ENCODE data around the gene ANGPTL8.

The ANGPTL8 gene

GRCh38 chr19:11239377-11240000 lies at the start of gene ANGPTL8:
TSS of gene ANGPTL8 (plus strand) at chr19:11239619. CDS start at chr19:11239638, 19 bp downstream.
- DNase-seq (ENCODE audit: low read depth in 2 of 2, low spot score in 1 of 2) = no peak

- no peak for DNase-seq (ENCODE audit: low read depth in 2 of 2, low spot score in 1 of 2)
Measured at GRCh38 chr19:11190501-11190900, 48.9 kb upstream of the ANGPTL8 start.

GRCh38 chr19:11191273-11191755 lies 48.1 kb upstream of the ANGPTL8 start:
- no peak for DNase-seq (ENCODE audit: low read depth in 2 of 2, low spot score in 1 of 2)

- DNase-seq (ENCODE audit: low read depth in 2 of 2, low spot score in 1 of 2) = no peak
Measured at GRCh38 chr19:11191934-11192333, 47.5 kb upstream of the ANGPTL8 start.

- DNase-seq (ENCODE audit: low read depth in 2 of 2, low spot score in 1 of 2) = no peak
Measured at GRCh38 chr19:11192957-11193939, 46.2 kb upstream of the ANGPTL8 start.

DNA sequence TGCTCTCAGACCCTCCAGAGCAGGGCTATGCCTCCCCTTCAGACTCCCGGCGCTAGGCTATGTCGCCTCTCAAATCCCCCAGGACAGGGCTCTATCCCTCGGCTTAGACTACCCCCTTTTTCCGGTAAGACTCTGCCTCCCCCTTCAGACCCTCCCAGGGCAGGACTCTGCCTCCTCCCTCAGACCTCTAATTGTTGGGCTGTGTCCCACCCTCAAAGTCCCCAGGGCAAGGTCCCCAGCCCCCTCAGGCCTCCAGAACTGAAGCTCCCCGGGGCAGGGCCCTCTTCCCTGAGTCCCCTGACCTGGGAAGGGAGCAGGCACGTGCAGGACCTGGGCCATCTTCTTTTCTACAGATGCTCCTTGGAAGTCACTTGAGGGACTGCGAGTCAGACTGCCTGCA lies 45.2 kb upstream of the ANGPTL8 start:
- DNase-seq (ENCODE audit: low read depth in 2 of 2, low spot score in 1 of 2) = no peak

- no peak for DNase-seq (ENCODE audit: low read depth in 2 of 2, low spot score in 1 of 2)
Measured at GRCh38 chr19:11194656-11195558, 44.5 kb upstream of the ANGPTL8 start.

DNA sequence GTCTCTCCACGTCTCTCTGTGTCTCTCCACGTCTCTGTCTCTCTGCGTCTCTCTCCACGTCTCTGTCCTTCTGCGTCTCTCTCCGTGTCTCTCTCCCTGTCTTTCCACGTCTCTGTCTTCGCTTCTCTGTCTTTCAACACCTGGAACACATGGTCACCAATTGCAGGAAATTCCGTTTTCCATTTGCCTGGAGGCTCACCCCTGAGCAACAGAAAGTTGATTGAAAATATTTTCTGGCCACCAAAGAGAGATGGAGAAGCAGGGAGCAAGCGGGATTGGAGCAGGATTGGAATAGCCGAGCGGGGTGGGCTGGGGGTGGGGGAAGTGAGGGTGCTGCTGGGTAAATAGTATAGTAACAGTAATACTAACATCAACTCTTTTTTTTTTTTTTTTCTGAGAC lies 43.7 kb upstream of the ANGPTL8 start:
- DNase-seq (ENCODE audit: low read depth in 2 of 2, low spot score in 1 of 2) = no peak

- DNase-seq (ENCODE audit: low read depth in 2 of 2, low spot score in 1 of 2) = no peak
Measured at GRCh38 chr19:11196406-11197287, 42.8 kb upstream of the ANGPTL8 start.

DNA sequence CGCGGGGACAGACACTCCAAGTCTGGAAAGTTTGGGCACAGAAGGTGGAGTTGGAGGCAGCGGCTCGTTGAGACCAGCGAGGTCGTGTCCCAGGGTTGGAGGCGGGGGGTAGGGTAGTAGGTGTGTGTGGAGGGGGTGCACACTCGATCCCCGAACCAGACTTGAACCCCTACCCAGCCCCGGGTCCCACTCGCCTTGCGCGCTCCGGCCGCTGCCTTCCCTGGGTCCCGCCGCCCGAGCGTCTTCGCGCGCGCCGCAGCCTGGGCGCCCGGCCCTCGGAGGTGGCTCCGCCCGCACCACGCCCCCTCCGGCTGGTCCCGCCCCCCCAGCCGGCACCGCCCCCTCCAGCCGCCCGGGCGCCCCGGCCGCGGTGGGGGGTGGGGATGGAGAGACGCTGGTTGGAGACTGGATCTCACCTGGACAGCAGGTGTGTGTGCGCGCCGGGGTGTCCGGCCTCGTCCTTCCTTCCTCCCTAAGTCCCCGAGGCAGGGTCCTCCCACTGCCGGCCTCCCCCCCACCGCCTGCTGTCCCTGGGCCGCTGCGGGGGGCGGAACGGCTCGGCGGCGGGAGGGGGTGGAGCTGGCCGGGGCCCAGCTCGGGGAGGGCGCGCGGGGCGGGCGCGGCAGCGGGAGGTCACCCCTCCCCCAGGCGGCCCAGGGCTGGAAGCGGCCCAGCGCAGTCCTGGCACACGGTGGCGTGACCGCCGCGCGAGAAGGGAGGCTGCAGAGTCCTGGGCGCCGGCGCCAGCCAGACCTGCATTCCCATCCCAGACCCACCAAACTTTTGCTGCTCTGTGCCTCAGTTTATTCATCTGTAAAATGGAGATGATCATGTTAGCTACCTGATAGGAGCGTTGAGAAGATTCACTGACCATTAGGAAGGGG lies 41.9 kb upstream of the ANGPTL8 start, which contains the start of gene KANK2:
Gene KANK2 (minus strand): TSS at position 255 of the 884 bp plus-strand sequence. CDS start 3,034 bp downstream, outside the sequence.
- peak; percentile 42 to 45 for DNase-seq (ENCODE audit: low read depth in 2 of 2, low spot score in 1 of 2)

DNA sequence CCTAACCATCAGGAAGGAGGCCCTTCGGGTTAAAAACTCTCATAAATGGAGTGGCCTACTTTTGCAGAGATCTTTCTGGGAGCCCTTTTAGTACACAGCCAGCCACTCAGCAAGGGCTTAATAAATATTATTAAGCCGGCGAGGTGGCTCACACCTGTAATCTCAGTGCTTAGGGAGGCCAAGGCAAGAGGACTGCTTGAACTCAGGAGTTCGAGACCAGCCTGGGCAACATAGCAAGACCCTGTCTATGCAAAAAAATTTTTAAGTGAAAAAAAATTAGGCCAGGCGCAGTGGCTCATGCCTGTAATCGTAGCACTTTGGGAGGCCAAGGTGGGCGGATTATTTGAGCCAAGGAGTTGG lies 41.3 kb upstream of the ANGPTL8 start:
- no peak for DNase-seq (ENCODE audit: low read depth in 2 of 2, low spot score in 1 of 2)

DNA sequence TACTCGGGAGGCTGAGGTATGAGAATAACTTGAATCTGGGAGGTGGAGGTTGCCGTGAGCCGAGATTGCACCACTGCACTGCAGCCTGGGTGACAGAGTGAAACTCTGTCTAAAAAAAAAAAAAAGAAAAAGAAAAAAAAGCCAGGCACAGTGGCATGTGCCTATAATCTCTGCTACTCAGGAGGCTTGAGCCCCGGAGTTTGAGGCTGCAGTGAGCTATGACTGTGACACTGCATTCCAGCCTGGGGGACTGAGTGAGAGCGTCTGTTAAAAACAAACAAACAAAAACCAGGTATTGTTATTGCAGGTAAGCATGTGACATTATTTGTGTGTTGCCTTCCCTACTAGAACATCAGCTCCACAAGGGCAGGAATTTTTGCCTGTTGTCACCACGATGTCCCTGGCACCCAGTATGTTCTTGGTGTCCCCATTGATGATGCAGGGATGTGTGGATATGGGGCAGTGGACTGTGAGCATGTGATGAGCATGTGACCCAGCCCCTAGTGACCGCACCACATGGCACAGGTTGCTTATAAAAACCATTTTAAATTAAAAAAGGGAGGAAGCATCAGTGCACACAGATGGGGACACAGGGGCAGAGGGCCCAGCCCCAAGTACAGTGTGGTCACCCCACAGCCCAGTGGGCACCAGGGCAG lies 40.5 kb upstream of the ANGPTL8 start:
- DNase-seq (ENCODE audit: low read depth in 2 of 2, low spot score in 1 of 2) = no peak

DNA sequence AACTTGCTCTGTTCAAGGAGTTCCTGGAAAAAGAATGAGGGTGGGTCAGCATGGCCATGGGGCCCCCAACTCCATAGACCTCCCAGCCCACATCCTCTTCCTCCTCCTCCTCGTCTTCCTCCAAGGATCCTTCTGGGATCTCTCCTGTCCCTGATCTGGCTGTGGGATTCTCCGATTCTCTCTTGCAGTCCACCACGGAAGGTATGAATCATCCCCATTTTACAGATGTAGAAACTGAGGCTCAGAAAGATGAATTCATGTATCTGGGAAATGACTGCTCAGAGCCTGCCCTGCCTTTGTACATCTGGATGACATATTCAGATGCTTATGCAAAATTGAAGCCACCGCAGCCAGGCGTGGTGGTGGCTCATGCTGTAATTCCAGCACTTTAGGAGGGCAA lies 39.9 kb upstream of the ANGPTL8 start:
- DNase-seq (ENCODE audit: low read depth in 2 of 2, low spot score in 1 of 2) = no peak

DNA sequence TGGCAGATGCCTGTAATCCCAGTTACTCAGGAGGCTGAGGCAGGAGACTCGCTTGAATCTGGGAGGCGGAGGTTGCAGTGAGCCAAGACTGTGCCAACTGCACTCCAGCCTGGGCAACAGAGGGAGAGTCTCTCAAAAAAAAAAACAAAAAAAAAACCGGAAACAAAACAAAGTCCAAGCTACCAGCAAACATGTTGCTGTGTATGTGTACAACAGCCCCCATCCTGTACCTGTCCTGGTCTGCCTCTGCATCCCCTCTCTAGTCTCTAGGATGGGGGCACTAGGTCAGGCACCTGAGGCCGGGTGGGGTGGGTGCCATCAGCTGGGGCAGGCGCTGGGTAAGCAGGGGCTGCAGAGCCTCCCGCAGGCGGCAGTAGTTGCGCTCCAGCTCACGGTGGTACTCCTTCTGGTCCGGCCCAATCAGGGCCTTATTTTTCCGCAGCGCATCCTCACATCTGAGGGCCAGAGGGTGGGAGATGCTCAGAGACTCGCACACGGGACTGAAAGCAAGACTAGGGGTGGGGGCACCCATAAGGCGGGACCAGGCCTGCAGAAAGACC lies 39.3 kb upstream of the ANGPTL8 start:
- DNase-seq (ENCODE audit: low read depth in 2 of 2, low spot score in 1 of 2) = no peak

- DNase-seq (ENCODE audit: low read depth in 2 of 2, low spot score in 1 of 2) = no peak
Measured at GRCh38 chr19:11200931-11201330, 38.5 kb upstream of the ANGPTL8 start.

- DNase-seq (ENCODE audit: low read depth in 2 of 2, low spot score in 1 of 2) = no peak
Measured at GRCh38 chr19:11201791-11202190, 37.6 kb upstream of the ANGPTL8 start.

DNA sequence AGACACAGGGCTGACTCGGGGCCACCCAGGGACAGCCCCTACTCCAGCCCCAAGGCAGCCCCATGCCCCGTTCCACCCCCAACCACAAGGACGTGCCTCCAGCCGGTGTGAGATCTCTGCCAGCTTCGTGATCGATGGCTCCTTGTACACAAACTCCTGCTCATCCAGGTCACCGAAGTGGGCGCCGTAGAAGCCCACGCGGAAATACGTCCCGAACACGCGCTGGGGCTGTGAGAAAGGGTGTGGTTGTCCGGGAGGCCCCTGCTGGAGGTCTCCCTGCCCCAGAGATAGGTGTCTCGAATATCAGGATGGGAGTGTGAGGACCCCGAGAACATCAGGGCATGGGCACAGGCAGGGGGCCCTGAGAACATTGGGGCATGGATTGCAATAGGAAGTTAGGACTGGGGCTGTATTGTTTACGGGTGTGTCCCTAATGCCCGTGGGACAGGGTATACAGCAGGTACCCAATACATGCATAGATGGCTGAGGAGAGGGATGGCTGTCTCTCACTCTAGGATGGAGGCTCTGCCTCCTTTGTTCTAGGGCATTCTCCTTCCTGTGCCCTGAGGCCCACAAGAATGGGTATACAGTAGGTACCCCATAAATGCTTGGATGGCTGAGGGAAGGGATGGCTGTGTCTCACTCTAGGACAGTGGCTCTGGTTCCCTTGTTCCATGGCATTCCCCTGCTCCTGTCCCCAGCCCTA lies 36.8 kb upstream of the ANGPTL8 start:
- DNase-seq (ENCODE audit: low read depth in 2 of 2, low spot score in 1 of 2) = no peak

All from stimulated activated CD8-positive, alpha-beta memory T cell treated with anti-CD3 and anti-CD28 coated beads, Interleukin-4, amount 100 ng/mL, for 1 hour (primary cell).